ENCODE results near the gene KRT86. TPM values are rescaled to one million over a fixed set of nuclear protein-coding genes. Genes with fewer than 3 reads are reported as not detected.

KRT86 gene
- polyA plus RNA-seq, 1 of the 3 experiments (the other 2 are of a cell fraction) = 0.56 TPM

DNA sequence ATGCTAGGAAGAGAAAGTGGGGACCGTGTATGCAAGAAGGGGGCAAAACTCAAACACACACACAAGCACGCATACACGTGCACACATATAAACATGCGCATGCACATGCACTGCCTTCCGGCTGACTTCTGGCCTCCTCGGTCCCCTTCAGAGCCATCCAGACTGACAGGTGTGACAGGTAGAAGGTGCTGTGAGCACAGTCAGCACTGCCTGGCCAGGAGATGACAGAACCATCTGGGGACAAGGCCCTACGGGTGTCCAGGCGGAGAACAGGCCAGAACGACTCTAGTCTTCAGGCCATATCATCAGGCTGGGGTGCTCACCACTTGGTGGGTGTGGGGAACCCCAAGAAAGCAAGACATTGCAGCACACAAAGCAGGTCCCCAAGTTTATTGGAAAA is 39.5 kb downstream of the KRT86 start:
- CTCF ChIA-PET = interaction anchor here (1.4 to 13.3 kb wide), 2 partner anchors 10 to 154 kb away, joined by 3 to 218 read pairs; partner anchors contain the start of gene KRT83

More for the DNA sequence above, 39.5 kb downstream of the KRT86 start:
- Histone ChIP-seq H3F3A (replicated peaks; ENCODE audit: insufficient read depth) (no peaks in the 10 kb centered on the region), H3K27ac (ENCODE audit: low read depth in 2 of 2, low read length in 1 of 2) (no peak overlapping the region), H3K4me2 (no peak overlapping the region), H4K20me1 (ENCODE audit: insufficient read depth) (no peaks in the 10 kb centered on the region), H3K79me2 (ENCODE audit: insufficient read depth) (no peaks in the 10 kb centered on the region), H3K4me1 (ENCODE audit: control insufficient read depth in 1 of 2, insufficient read depth in 2 of 2, low read depth in 1 of 2, low read length in 1 of 2) (no peaks in the 10 kb centered on the region; a peak in 1 of 4 replicates), H3K9me3 (no peaks in the 10 kb centered on the region), H3K9me2 (no peaks in the 10 kb centered on the region), H3K4me3 (ENCODE audit: low read depth in 2 of 2, low read length in 1 of 2) (no peak overlapping the region), H3K9ac (no peak overlapping the region), H3K27me3 (ENCODE audit: insufficient read depth) (no peaks in the 10 kb centered on the region), H2AFZ (ENCODE audit: low read depth) (no peak overlapping the region), H3K36me3 (replicated peaks in 1 of 2; ENCODE audit: control insufficient read depth in 1 of 2, insufficient read depth in 2 of 2, low read length in 1 of 2) (no peaks in the 10 kb centered on the region)
- TF ChIP-seq JUND (IDR thresholded peaks at IDR 0.05) (no peak), PBX3 (IDR thresholded peaks at IDR 0.05) (no peak), MXI1 (IDR thresholded peaks at IDR 0.05; ENCODE audit: low read depth, low read length) (no peak), GABPA (IDR thresholded peaks at IDR 0.05; ENCODE audit: low read depth) (no peak), ZBTB33 (IDR thresholded peaks at IDR 0.05; ENCODE audit: borderline replicate concordance, low read depth) (no peak), CHD2 (IDR thresholded peaks at IDR 0.05; ENCODE audit: low read length, partially characterized antibody) (no peak), RXRA (IDR thresholded peaks at IDR 0.05; ENCODE audit: borderline replicate concordance, low read depth) (no peak), EP300 (IDR thresholded peaks at IDR 0.05; ENCODE audit: borderline replicate concordance in 1 of 2, low read depth in 1 of 2, low read length in 1 of 2) (no peak), SMC3 (IDR thresholded peaks at IDR 0.05; ENCODE audit: low read depth, low read length) (no peak), RFX5 (IDR thresholded peaks at IDR 0.05; ENCODE audit: low read length) (no peak), TAF1 (IDR thresholded peaks at IDR 0.05; ENCODE audit: borderline replicate concordance, low read depth, low read length) (no peak)
- TF ChIP-seq, protein P1, sequence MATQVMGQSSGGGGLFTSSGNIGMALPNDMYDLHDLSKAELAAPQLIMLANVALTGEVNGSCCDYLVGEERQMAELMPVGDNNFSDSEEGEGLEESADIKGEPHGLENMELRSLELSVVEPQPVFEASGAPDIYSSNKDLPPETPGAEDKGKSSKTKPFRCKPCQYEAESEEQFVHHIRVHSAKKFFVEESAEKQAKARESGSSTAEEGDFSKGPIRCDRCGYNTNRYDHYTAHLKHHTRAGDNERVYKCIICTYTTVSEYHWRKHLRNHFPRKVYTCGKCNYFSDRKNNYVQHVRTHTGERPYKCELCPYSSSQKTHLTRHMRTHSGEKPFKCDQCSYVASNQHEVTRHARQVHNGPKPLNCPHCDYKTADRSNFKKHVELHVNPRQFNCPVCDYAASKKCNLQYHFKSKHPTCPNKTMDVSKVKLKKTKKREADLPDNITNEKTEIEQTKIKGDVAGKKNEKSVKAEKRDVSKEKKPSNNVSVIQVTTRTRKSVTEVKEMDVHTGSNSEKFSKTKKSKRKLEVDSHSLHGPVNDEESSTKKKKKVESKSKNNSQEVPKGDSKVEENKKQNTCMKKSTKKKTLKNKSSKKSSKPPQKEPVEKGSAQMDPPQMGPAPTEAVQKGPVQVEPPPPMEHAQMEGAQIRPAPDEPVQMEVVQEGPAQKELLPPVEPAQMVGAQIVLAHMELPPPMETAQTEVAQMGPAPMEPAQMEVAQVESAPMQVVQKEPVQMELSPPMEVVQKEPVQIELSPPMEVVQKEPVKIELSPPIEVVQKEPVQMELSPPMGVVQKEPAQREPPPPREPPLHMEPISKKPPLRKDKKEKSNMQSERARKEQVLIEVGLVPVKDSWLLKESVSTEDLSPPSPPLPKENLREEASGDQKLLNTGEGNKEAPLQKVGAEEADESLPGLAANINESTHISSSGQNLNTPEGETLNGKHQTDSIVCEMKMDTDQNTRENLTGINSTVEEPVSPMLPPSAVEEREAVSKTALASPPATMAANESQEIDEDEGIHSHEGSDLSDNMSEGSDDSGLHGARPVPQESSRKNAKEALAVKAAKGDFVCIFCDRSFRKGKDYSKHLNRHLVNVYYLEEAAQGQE (IDR thresholded peaks at IDR 0.05; ENCODE audit: low read depth, low read length) = no peak
- TF ChIP-seq, protein P2, sequence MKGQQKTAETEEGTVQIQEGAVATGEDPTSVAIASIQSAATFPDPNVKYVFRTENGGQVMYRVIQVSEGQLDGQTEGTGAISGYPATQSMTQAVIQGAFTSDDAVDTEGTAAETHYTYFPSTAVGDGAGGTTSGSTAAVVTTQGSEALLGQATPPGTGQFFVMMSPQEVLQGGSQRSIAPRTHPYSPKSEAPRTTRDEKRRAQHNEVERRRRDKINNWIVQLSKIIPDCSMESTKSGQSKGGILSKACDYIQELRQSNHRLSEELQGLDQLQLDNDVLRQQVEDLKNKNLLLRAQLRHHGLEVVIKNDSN (IDR thresholded peaks at IDR 0.05; ENCODE audit: borderline replicate concordance, low read depth) = no peak
- no peak for DNase-seq
- 79% methylated on average over 9 of the region's 9 CpGs for WGBS (ENCODE audit: low lambda C conversion rate)
- POLR2A ChIA-PET = no interaction called here
